Natural killer cell (primary cell): ENCODE results near the gene NRXN3. TPM values are rescaled to one million over a fixed set of nuclear protein-coding genes. Genes with fewer than 3 reads are reported as not detected.

Experiments used
- ATAC-seq, 3 donors: fragments of 150-1000 bp in 2 of 3; fragments of 200-7000 bp in 1 of 3; cut with Tn5 transposase; 1 replicate in 1 of 3; 2 replicates in 2 of 3; pipeline ENCODE4 v1.10.0; 2021; ENCODE audit warnings: mild to moderate bottlenecking in 2 of 3, moderate library complexity in 2 of 3
- DNase-seq, 2 donors: peaks; one replicate each; pipeline versions ENCODE4 v3.0.0 to v3.0.0-alpha.2; 2013 to 2021; ENCODE audit warnings: mixed read lengths in 1 of 2
- H3K27ac ChIP-seq: one replicate; pipeline ENCODE4 v1.5.1; 2013; ENCODE audit warnings: mild to moderate bottlenecking, low read length
- H3K27me3 ChIP-seq: one replicate; pipeline ENCODE4 v1.6.1; 2013; ENCODE audit warnings: low read length; ENCODE audit not compliant: control insufficient read depth, insufficient read depth
- H3K36me3 ChIP-seq: one replicate; pipeline ENCODE4 v1.6.1; 2013; ENCODE audit warnings: low read length; ENCODE audit not compliant: control insufficient read depth, insufficient read depth
- H3K4me1 ChIP-seq: one replicate; pipeline ENCODE4 v1.6.1; 2013; ENCODE audit warnings: low read length; ENCODE audit not compliant: control insufficient read depth, insufficient read depth
- H3K4me3 ChIP-seq: one replicate; pipeline ENCODE4 v1.5.1; 2013; ENCODE audit warnings: low read length
- H3K9me3 ChIP-seq: one replicate; pipeline ENCODE4 v1.6.1; 2013; ENCODE audit warnings: low read length; ENCODE audit not compliant: control insufficient read depth, insufficient read depth
- H3K27ac Mint-ChIP-seq, 2 donors: one replicate each; pipeline ENCODE4 v1.8.0; 2022; ENCODE audit warnings: mild to moderate bottlenecking in 2 of 2, mixed read lengths in 2 of 2, moderate library complexity in 1 of 2
- H3K27me3 Mint-ChIP-seq, 2 donors: one replicate each; pipeline ENCODE4 v1.8.0; 2022; ENCODE audit warnings: low read depth in 2 of 2, mixed read lengths in 2 of 2
- H3K36me3 Mint-ChIP-seq: one replicate; pipeline ENCODE4 v1.8.0; 2022; ENCODE audit warnings: mixed read lengths
- H3K4me1 Mint-ChIP-seq, 2 donors: one replicate each; pipeline ENCODE4 v1.8.0; 2022; ENCODE audit warnings: mixed read lengths in 2 of 2
- H3K4me3 Mint-ChIP-seq: one replicate; pipeline ENCODE4 v1.8.0; 2022; ENCODE audit warnings: mild to moderate bottlenecking, moderate library complexity, mixed read lengths
- H3K9me3 Mint-ChIP-seq, 2 donors: one replicate each; pipeline ENCODE4 v1.8.0; 2022; ENCODE audit warnings: mixed read lengths in 2 of 2
- WGBS: methylation state at CpG from one replicate; pipeline ENCODE4 v1.1.7; 2013; ENCODE audit warnings: missing lambda C conversion rate; ENCODE audit not compliant: insufficient coverage; 5-methylcytosine and 5-hydroxymethylcytosine counted together
- intact Hi-C: fragments of 100-400 bp; cut with micrococcal nuclease; formaldehyde crosslinking; loops from one replicate; pipeline ENCODE4 v1.14.2; 2022
- total RNA-seq, 4 donors: library from RNA; stranded (reverse); fragments of 120-200 nt in 1 of 4; gene quantifications; one replicate each; pipeline versions ENCODE4 v1.2.3 to v1.2.4, GENCODE V29; 2013 to 2022
- TF ChIP-seq, protein P1 (sequence below): fragments of 200-600 bp; IDR thresholded peaks from one replicate; pipeline ENCODE4 v1.8.0; 2022; ENCODE audit warnings: antibody characterized with exemption

The NRXN3 gene
- total RNA-seq, 3 donors from 2014 or later (not counting 1 experiment from before 2014, with no cell fraction given), result not detected

DNA sequence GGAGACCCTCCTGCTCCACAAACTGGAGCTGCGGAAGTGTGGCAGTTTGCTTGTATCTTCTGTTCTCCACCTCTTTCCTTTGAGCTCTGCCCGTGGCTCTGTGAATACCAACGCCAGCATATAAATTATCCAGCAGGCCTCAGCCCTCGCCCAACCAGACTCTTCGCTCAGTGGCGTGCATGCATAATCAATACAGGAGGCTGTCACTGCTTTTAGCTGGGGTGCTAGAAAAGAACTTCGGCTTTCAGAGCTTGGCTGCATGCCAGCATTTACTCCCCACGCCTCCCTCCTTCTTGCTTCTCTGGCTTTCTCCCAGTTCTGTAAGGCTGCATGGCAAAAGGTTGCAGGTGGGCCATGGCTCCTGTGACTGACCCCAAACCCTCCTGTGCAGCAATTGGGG, 26.9 kb downstream of the NRXN3 start:
- DNase-seq (no peak), ATAC-seq (no peak)
- Mint-ChIP-seq H3K36me3 (no peaks in the 10 kb centered on the region), H3K27ac (no peak overlapping the region), H3K9me3 (no peaks in the 10 kb centered on the region), H3K4me1 (peaks cover 8 to 9% of the 10 kb centered on the region in 2 donors), H3K4me3 (no peak overlapping the region), H3K27me3 (peaks cover 2 to 21% of the 10 kb centered on the region in 2 donors)
- no peak overlapping the region for H3K27ac ChIP-seq
- TF ChIP-seq, protein P1, sequence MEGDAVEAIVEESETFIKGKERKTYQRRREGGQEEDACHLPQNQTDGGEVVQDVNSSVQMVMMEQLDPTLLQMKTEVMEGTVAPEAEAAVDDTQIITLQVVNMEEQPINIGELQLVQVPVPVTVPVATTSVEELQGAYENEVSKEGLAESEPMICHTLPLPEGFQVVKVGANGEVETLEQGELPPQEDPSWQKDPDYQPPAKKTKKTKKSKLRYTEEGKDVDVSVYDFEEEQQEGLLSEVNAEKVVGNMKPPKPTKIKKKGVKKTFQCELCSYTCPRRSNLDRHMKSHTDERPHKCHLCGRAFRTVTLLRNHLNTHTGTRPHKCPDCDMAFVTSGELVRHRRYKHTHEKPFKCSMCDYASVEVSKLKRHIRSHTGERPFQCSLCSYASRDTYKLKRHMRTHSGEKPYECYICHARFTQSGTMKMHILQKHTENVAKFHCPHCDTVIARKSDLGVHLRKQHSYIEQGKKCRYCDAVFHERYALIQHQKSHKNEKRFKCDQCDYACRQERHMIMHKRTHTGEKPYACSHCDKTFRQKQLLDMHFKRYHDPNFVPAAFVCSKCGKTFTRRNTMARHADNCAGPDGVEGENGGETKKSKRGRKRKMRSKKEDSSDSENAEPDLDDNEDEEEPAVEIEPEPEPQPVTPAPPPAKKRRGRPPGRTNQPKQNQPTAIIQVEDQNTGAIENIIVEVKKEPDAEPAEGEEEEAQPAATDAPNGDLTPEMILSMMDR, result no peak
- no peaks in the 10 kb centered on the region for H3K36me3 ChIP-seq
- H3K4me1 ChIP-seq, result peaks cover 7% of the 10 kb centered on the region
- H3K27me3 ChIP-seq, result no peaks in the 10 kb centered on the region
- H3K4me3 ChIP-seq, result no peak overlapping the region
- WGBS, result 88% methylated on average over 8 of the region's 8 CpGs
- peaks cover 2% of the 10 kb centered on the region for H3K9me3 ChIP-seq
- intact Hi-C loops, result no loop called here

DNA sequence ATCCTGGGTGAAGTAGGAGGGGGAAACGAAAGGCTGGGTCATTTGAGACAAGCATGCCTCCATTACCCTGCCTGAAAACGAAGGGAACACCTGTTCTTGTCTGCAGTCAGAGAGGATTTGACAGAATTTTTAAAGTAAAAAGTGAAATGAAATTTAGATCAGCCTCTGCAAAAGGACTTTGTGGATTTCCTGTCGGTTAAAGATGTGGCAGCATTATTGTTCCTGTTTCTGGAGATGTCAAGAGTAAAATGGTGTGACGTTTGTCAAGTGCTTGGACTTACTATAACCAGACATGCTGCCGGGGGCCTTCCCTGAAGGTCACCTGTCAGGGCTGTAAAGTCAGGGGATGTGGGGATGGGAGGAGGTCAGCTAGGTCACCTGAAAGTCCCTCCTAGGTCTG, 32.0 kb downstream of the NRXN3 start:
- no peaks in the 10 kb centered on the region for H3K36me3 ChIP-seq
- ATAC-seq (peak in 1 of 3 donors; percentile 40), DNase-seq (no peak)
- Mint-ChIP-seq H3K4me1 (peaks cover 18 to 24% of the 10 kb centered on the region in 2 donors), H3K4me3 (no peak overlapping the region), H3K9me3 (peaks cover 0 to 2% of the 10 kb centered on the region in 2 donors), H3K27ac (no peak overlapping the region), H3K27me3 (peaks cover 2 to 27% of the 10 kb centered on the region in 2 donors), H3K36me3 (no peaks in the 10 kb centered on the region)
- H3K4me1 ChIP-seq, result peaks cover 20% of the 10 kb centered on the region
- H3K27ac ChIP-seq, result no peak overlapping the region
- intact Hi-C loops, result no loop called here
- peaks cover 2% of the 10 kb centered on the region for H3K9me3 ChIP-seq
- no peak overlapping the region for H3K4me3 ChIP-seq
- H3K27me3 ChIP-seq, result no peaks in the 10 kb centered on the region
- TF ChIP-seq, protein P1, result no peak
- WGBS, result 3% methylated on average over 5 of the region's 5 CpGs

DNA sequence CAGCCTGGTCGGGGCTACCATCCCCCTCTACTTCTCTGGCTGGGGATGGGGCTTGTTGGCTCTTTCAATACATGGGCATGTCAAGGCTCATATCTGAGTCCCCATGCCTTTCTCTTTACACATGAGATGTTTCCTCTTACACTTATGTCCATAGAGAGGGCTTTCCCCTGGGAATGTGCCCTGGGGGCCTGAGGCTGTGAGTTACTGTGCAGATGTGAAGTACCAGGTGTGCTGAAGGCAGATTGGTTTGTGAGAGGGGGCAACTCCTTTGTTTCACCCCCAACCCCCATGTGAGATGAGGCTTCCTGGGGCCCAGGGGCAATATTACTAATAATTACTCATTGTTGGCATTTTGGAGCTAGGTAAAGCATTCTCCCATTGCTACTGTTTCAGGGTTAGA, 32.8 kb downstream of the NRXN3 start:
- TF ChIP-seq, protein P1, result no peak
- peaks cover 2 to 27% of the 10 kb centered on the region in 2 donors for H3K27me3 Mint-ChIP-seq
- no peak overlapping the region for H3K4me3 ChIP-seq
- WGBS, result 29% methylated on average over 1 of the region's 1 CpG
- intact Hi-C loops, result no loop called here
- H3K36me3 Mint-ChIP-seq, result no peaks in the 10 kb centered on the region
- H3K36me3 ChIP-seq, result no peaks in the 10 kb centered on the region
- DNase-seq, result no peak
- H3K27ac Mint-ChIP-seq, result no peak overlapping the region
- no peak for ATAC-seq
- no peak overlapping the region for H3K27ac ChIP-seq
- H3K4me1 Mint-ChIP-seq, result peaks cover 18 to 24% of the 10 kb centered on the region in 2 donors
- H3K9me3 Mint-ChIP-seq, result peaks cover 0 to 2% of the 10 kb centered on the region in 2 donors
- H3K4me1 ChIP-seq, result peaks cover 20% of the 10 kb centered on the region
- H3K27me3 ChIP-seq, result no peaks in the 10 kb centered on the region
- H3K9me3 ChIP-seq, result peaks cover 2% of the 10 kb centered on the region
- no peak overlapping the region for H3K4me3 Mint-ChIP-seq

DNA sequence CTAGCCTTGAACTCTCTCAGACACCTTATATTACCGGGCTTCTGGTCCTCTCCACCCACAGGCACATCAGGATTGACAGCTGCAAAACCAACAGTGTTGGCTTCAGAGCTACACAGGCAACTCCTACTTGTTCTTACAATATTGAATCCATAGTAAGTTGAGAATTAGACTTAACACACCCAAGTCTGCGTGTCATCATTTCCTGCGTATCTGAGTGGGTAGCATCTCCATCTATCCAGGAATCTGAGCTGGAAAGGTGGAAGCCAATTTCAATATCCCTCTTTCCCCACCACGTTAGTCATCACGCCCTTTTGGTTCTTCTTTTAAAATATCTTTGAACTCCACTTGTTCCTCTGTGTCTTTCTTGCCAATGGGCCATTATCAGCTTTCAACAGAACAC, 37.2 kb downstream of the NRXN3 start:
- WGBS, result 84% methylated on average over 5 of the region's 5 CpGs
- no peak overlapping the region for H3K4me3 Mint-ChIP-seq
- Histone ChIP-seq H3K4me1 (peaks cover 10% of the 10 kb centered on the region), H3K27me3 (no peaks in the 10 kb centered on the region), H3K36me3 (no peaks in the 10 kb centered on the region), H3K4me3 (no peak overlapping the region), H3K9me3 (peaks cover 3% of the 10 kb centered on the region), H3K27ac (no peak overlapping the region)
- TF ChIP-seq, protein P1, result no peak
- peaks cover 2% of the 10 kb centered on the region for H3K36me3 Mint-ChIP-seq
- H3K27ac Mint-ChIP-seq, result no peak overlapping the region
- ATAC-seq, result no peak
- H3K27me3 Mint-ChIP-seq, result peaks cover 2 to 12% of the 10 kb centered on the region in 2 donors
- peaks cover 10 to 12% of the 10 kb centered on the region in 2 donors for H3K4me1 Mint-ChIP-seq
- intact Hi-C loops, result no loop called here
- peaks cover 4% of the 10 kb centered on the region in 2 donors for H3K9me3 Mint-ChIP-seq
- no peak for DNase-seq
